ENCODE measurements around the gene TTC36.
A peak's percentile ranks its signal among the peaks of the same experiment; 100 is the strongest.
"Not testable (repeated sequence)": the region's sequence is repeated elsewhere in the genome, so short reads cannot be mapped to it uniquely, and the experiment has no call there.

TTC36 gene, protein sequence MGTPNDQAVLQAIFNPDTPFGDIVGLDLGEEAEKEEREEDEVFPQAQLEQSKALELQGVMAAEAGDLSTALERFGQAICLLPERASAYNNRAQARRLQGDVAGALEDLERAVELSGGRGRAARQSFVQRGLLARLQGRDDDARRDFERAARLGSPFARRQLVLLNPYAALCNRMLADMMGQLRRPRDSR

GRCh38 chr11:118527109-118527508, at the start of gene TTC36:
TTC36 (plus strand) TSS chr11:118527474; CDS start chr11:118527495, 21 bp downstream.
- FAIRE-seq (no peak), DNase-seq (ENCODE audit: extremely low spot score, insufficient read length, low read depth) (no peak)

- FAIRE-seq; DNase-seq (ENCODE audit: extremely low spot score, insufficient read length, low read depth): not testable (repeated sequence)
These were observed 46.0 kb upstream of the TTC36 start for GRCh38 chr11:118481238-118481637.

DNA sequence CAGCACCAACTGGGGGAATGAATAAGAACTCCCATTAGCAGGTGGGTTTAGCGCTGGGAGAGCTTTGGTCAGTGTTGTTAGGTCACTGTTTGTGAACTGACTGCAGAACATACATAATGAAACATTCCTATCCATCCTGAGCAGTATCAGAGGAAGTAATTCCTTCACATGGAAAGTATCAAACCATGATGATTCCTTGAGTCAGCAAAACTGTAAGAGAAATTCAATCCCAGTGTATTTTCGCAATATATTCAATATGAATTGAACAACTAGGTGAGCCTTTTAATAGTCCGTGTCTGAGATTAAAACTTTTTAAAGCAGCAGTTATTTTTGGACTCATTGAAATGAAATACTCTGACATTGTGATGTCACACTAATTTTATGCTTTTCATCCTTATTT, 42.9 kb upstream of the TTC36 start:
- FAIRE-seq = no peak
- no peak for DNase-seq (ENCODE audit: extremely low spot score, insufficient read length, low read depth)

- DNase-seq (ENCODE audit: extremely low spot score, insufficient read length, low read depth) = no peak
- FAIRE-seq = no peak
These were observed 42.0 kb upstream of the TTC36 start for GRCh38 chr11:118485273-118485672.

DNA sequence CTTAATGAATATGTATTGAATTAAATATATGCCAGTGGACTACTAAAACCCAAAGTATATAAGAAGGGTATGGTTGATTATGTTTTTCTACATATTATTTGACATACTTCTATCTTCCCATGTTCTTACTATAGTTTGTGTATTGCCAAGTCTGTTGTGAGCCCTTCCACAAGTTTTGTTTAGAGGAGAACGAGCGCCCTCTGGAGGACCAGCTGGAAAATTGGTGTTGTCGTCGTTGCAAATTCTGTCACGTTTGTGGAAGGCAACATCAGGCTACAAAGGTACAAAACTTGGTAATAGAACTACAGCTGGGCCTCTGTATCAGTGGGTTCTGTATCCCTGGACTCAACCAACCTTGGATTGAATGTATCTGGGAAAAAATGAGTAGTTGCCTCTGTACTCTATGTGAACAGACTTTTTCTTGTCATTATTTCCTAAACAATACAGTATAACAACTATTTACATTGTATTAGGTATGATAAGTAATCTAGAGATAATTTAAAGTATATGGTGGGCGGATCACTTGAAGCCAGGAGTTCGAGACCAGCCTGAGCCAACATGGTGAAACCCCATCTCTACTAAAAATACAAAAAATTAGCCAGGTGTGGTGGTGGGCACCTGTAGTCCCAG, 38.7 kb upstream of the TTC36 start:
- DNase-seq (ENCODE audit: extremely low spot score, insufficient read length, low read depth) (peak; percentile 47), FAIRE-seq (peak; percentile 90)

DNA sequence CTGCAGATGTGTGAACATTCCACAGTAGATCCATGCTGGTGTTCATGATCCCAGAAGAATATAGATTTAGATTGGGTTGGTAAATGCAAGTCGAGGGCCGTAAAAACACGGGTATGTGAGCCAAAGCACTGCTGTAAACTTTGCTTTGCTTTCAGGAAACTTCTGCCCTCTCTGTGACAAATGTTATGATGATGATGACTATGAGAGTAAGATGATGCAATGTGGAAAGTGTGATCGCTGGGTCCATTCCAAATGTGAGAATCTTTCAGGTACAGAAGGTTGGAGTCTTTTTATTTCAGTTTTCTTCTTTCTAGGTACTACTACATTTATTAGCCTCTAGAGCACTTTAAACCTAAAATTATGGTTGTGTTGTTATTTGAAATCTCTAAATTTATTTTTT, 36.2 kb upstream of the TTC36 start:
- DNase-seq (ENCODE audit: extremely low spot score, insufficient read length, low read depth) (no peak), FAIRE-seq (no peak)

GRCh38 chr11:118497831-118498230, 29.4 kb upstream of the TTC36 start:
- FAIRE-seq (no peak), DNase-seq (ENCODE audit: extremely low spot score, insufficient read length, low read depth) (no peak)

DNA sequence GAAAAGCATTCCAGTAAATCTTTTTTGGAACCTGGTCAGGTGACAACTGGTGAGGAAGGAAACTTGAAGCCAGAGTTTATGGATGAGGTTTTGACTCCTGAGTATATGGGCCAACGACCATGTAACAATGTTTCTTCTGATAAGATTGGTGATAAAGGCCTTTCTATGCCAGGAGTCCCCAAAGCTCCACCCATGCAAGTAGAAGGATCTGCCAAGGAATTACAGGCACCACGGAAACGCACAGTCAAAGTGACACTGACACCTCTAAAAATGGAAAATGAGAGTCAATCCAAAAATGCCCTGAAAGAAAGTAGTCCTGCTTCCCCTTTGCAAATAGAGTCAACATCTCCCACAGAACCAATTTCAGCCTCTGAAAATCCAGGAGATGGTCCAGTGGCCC, 24.1 kb upstream of the TTC36 start:
- no peak for FAIRE-seq
- no peak for DNase-seq (ENCODE audit: extremely low spot score, insufficient read length, low read depth)

GRCh38 chr11:118511601-118512000, 15.7 kb upstream of the TTC36 start:
- FAIRE-seq (no peak), DNase-seq (ENCODE audit: extremely low spot score, insufficient read length, low read depth) (no peak)

- DNase-seq (ENCODE audit: extremely low spot score, insufficient read length, low read depth) (no peak), FAIRE-seq (no peak)
These were observed 13.2 kb upstream of the TTC36 start for GRCh38 chr11:118514103-118514502.

GRCh38 chr11:118519549-118519948, 7.7 kb upstream of the TTC36 start:
- FAIRE-seq (no peak), DNase-seq (ENCODE audit: extremely low spot score, insufficient read length, low read depth) (no peak)

- no peak for DNase-seq (ENCODE audit: extremely low spot score, insufficient read length, low read depth)
These were observed 5.4 kb upstream of the TTC36 start for GRCh38 chr11:118521892-118522311.

GRCh38 chr11:118522571-118523072, 4.7 kb upstream of the TTC36 start:
- no peak for DNase-seq (ENCODE audit: extremely low spot score, insufficient read length, low read depth)

More at GRCh38 chr11:118521892-118522311, 5.4 kb upstream of the TTC36 start:
- peak; percentile 38 for FAIRE-seq

GRCh38 chr11:118524356-118524755, 2.9 kb upstream of the TTC36 start:
- FAIRE-seq = no peak
- no peak for DNase-seq (ENCODE audit: extremely low spot score, insufficient read length, low read depth)

More at GRCh38 chr11:118522571-118523072, 4.7 kb upstream of the TTC36 start:
- no peak for FAIRE-seq

- no peak for FAIRE-seq
- DNase-seq (ENCODE audit: extremely low spot score, insufficient read length, low read depth) = no peak
These were observed 2.4 kb upstream of the TTC36 start for GRCh38 chr11:118524757-118525470.

GRCh38 chr11:118526688-118527087, 586 bp upstream of the TTC36 start:
- FAIRE-seq (no peak), DNase-seq (ENCODE audit: extremely low spot score, insufficient read length, low read depth) (no peak)

- FAIRE-seq = no peak
- DNase-seq (ENCODE audit: extremely low spot score, insufficient read length, low read depth) = no peak
These were observed 1.2 kb downstream of the TTC36 start for GRCh38 chr11:118528511-118528910.

DNA sequence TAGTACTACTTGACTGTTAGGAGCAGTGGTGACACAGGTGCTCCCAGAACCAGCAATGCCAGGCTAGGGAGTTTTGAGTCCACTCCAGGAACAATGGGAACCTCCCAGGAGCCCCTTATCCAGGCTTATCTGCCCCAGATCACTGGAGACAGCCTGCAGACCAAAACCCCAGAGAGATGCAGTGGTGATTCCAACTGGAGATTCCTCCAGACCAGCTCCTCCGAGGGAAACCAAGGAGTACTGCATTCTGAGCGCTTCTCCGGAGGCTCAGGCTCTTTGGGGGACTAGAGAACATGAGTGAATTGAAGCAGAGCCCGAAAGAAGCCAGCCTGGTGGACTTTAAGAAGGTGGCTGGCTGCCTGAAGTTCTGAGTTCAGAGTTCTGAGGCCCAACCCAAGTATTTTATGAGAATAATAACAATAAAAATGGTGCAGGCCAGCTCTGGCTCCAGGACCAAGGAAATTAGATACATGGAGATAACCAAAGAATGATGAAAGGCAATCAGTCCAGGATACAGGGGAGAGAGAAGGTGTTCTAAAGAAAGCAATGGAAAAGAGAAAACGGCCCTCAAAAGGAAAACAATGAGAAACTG, 2.4 kb downstream of the TTC36 start:
- no peak for DNase-seq (ENCODE audit: extremely low spot score, insufficient read length, low read depth)
- FAIRE-seq = no peak

GRCh38 chr11:118530180-118530682, 3.0 kb downstream of the TTC36 start:
- FAIRE-seq = no peak

More at GRCh38 chr11:118530180-118530682, 3.0 kb downstream of the TTC36 start:
- DNase-seq (ENCODE audit: extremely low spot score, insufficient read length, low read depth) = no peak
